ENCODE measurements around the gene RHBDF2.

RHBDF2 gene

GRCh38 chr17:76501018-76501826 lies at the start of gene RHBDF2:
Gene RHBDF2 (minus strand): TSS chr17:76501423. CDS start chr17:76481524, 19,899 bp downstream.
- no peaks in the 10 kb centered on the region for H3K36me3 ChIP-seq (ENCODE audit: control insufficient read depth in 2 of 2, insufficient read depth in 2 of 2, low read length in 2 of 2)
- peak within 1 kb of the TSS; percentile 61 to 70 for H3K9ac ChIP-seq (ENCODE audit: low read depth in 1 of 2, low read length in 2 of 2)
- peaks cover 29 to 42% of the 10 kb centered on the region in 2 donors for H3K4me1 ChIP-seq (ENCODE audit: control insufficient read depth in 2 of 2, insufficient read depth in 2 of 2, low read length in 2 of 2)
- H3K4me3 ChIP-seq (ENCODE audit: low read length in 2 of 2) = peak within 1 kb of the TSS; percentile 72 to 80
- no peaks in the 10 kb centered on the region for H3K27me3 ChIP-seq (ENCODE audit: control insufficient read depth in 2 of 2, insufficient read depth in 2 of 2, low read length in 2 of 2)
- H3K27ac ChIP-seq (ENCODE audit: low read depth in 2 of 2, low read length in 2 of 2) = peak within 1 kb of the TSS; percentile 63 to 76
- no peaks in the 10 kb centered on the region for H3K9me3 ChIP-seq (ENCODE audit: control insufficient read depth in 2 of 2, low read length in 2 of 2)

- no peaks in the 10 kb centered on the region for H3K9me3 ChIP-seq (ENCODE audit: control insufficient read depth in 2 of 2, low read length in 2 of 2)
- peaks cover 0 to 29% of the 10 kb centered on the region in 2 donors for H3K27me3 ChIP-seq (ENCODE audit: control insufficient read depth in 2 of 2, insufficient read depth in 2 of 2, low read length in 2 of 2)
- H3K9ac ChIP-seq (ENCODE audit: low read depth in 1 of 2, low read length in 2 of 2) = no peak overlapping the region
- no peak overlapping the region for H3K27ac ChIP-seq (ENCODE audit: low read depth in 2 of 2, low read length in 2 of 2)
- H3K36me3 ChIP-seq (ENCODE audit: control insufficient read depth in 2 of 2, insufficient read depth in 2 of 2, low read length in 2 of 2) = no peaks in the 10 kb centered on the region
- no peak overlapping the region for H3K4me3 ChIP-seq (ENCODE audit: low read length in 2 of 2)
- H3K4me1 ChIP-seq (ENCODE audit: control insufficient read depth in 2 of 2, insufficient read depth in 2 of 2, low read length in 2 of 2) = peaks cover 7 to 16% of the 10 kb centered on the region in 2 donors
Observed at GRCh38 chr17:76549539-76549938, 48.3 kb upstream of the RHBDF2 start.

- no peaks in the 10 kb centered on the region for H3K36me3 ChIP-seq (ENCODE audit: control insufficient read depth in 2 of 2, insufficient read depth in 2 of 2, low read length in 2 of 2)
- H3K4me3 ChIP-seq (ENCODE audit: low read length in 2 of 2) = no peak overlapping the region
- no peaks in the 10 kb centered on the region for H3K9me3 ChIP-seq (ENCODE audit: control insufficient read depth in 2 of 2, low read length in 2 of 2)
- H3K27me3 ChIP-seq (ENCODE audit: control insufficient read depth in 2 of 2, insufficient read depth in 2 of 2, low read length in 2 of 2) = peaks cover 0 to 33% of the 10 kb centered on the region in 2 donors
- no peak overlapping the region for H3K9ac ChIP-seq (ENCODE audit: low read depth in 1 of 2, low read length in 2 of 2)
- H3K27ac ChIP-seq (ENCODE audit: low read depth in 2 of 2, low read length in 2 of 2) = no peak overlapping the region
- peaks cover 8 to 18% of the 10 kb centered on the region in 2 donors for H3K4me1 ChIP-seq (ENCODE audit: control insufficient read depth in 2 of 2, insufficient read depth in 2 of 2, low read length in 2 of 2)
Observed at GRCh38 chr17:76549215-76549518, 47.9 kb upstream of the RHBDF2 start.

- no peak overlapping the region for H3K9ac ChIP-seq (ENCODE audit: low read depth in 1 of 2, low read length in 2 of 2)
- no peak overlapping the region for H3K27ac ChIP-seq (ENCODE audit: low read depth in 2 of 2, low read length in 2 of 2)
Observed at GRCh38 chr17:76548378-76549214, 47.4 kb upstream of the RHBDF2 start.

GRCh38 chr17:76547642-76548202 lies 46.5 kb upstream of the RHBDF2 start:
- Histone ChIP-seq H3K4me1 (ENCODE audit: control insufficient read depth in 2 of 2, insufficient read depth in 2 of 2, low read length in 2 of 2) (peaks cover 8 to 18% of the 10 kb centered on the region in 2 donors), H3K9me3 (ENCODE audit: control insufficient read depth in 2 of 2, low read length in 2 of 2) (no peaks in the 10 kb centered on the region), H3K27me3 (ENCODE audit: control insufficient read depth in 2 of 2, insufficient read depth in 2 of 2, low read length in 2 of 2) (peaks cover 3 to 39% of the 10 kb centered on the region in 2 donors), H3K9ac (ENCODE audit: low read depth in 1 of 2, low read length in 2 of 2) (no peak overlapping the region), H3K4me3 (ENCODE audit: low read length in 2 of 2) (no peak overlapping the region), H3K36me3 (ENCODE audit: control insufficient read depth in 2 of 2, insufficient read depth in 2 of 2, low read length in 2 of 2) (no peaks in the 10 kb centered on the region), H3K27ac (ENCODE audit: low read depth in 2 of 2, low read length in 2 of 2) (no peak overlapping the region)

More at GRCh38 chr17:76548378-76549214, 47.4 kb upstream of the RHBDF2 start:
- H3K9me3 ChIP-seq (ENCODE audit: control insufficient read depth in 2 of 2, low read length in 2 of 2) = no peaks in the 10 kb centered on the region
- H3K36me3 ChIP-seq (ENCODE audit: control insufficient read depth in 2 of 2, insufficient read depth in 2 of 2, low read length in 2 of 2) = no peaks in the 10 kb centered on the region
- no peak overlapping the region for H3K4me3 ChIP-seq (ENCODE audit: low read length in 2 of 2)
- peaks cover 8 to 18% of the 10 kb centered on the region in 2 donors for H3K4me1 ChIP-seq (ENCODE audit: control insufficient read depth in 2 of 2, insufficient read depth in 2 of 2, low read length in 2 of 2)
- peaks cover 2 to 37% of the 10 kb centered on the region in 2 donors for H3K27me3 ChIP-seq (ENCODE audit: control insufficient read depth in 2 of 2, insufficient read depth in 2 of 2, low read length in 2 of 2)

- Histone ChIP-seq H3K9ac (ENCODE audit: low read depth in 1 of 2, low read length in 2 of 2) (peak overlapping the region in 1 of 2 donors; percentile 7), H3K36me3 (ENCODE audit: control insufficient read depth in 2 of 2, insufficient read depth in 2 of 2, low read length in 2 of 2) (no peaks in the 10 kb centered on the region), H3K4me1 (ENCODE audit: control insufficient read depth in 2 of 2, insufficient read depth in 2 of 2, low read length in 2 of 2) (peaks cover 8 to 18% of the 10 kb centered on the region in 2 donors), H3K4me3 (ENCODE audit: low read length in 2 of 2) (no peak overlapping the region), H3K27me3 (ENCODE audit: control insufficient read depth in 2 of 2, insufficient read depth in 2 of 2, low read length in 2 of 2) (peaks cover 3 to 39% of the 10 kb centered on the region in 2 donors), H3K9me3 (ENCODE audit: control insufficient read depth in 2 of 2, low read length in 2 of 2) (no peaks in the 10 kb centered on the region), H3K27ac (ENCODE audit: low read depth in 2 of 2, low read length in 2 of 2) (no peak overlapping the region)
Observed at GRCh38 chr17:76547183-76547641, 46.0 kb upstream of the RHBDF2 start.

- H3K4me3 ChIP-seq (ENCODE audit: low read length in 2 of 2) = no peak overlapping the region
- no peak overlapping the region for H3K27ac ChIP-seq (ENCODE audit: low read depth in 2 of 2, low read length in 2 of 2)
Observed at GRCh38 chr17:76546556-76547182, 45.4 kb upstream of the RHBDF2 start.

GRCh38 chr17:76545918-76546555 lies 44.8 kb upstream of the RHBDF2 start:
- Histone ChIP-seq H3K9ac (ENCODE audit: low read depth in 1 of 2, low read length in 2 of 2) (no peak overlapping the region), H3K4me3 (ENCODE audit: low read length in 2 of 2) (no peak overlapping the region), H3K27ac (ENCODE audit: low read depth in 2 of 2, low read length in 2 of 2) (no peak overlapping the region), H3K4me1 (ENCODE audit: control insufficient read depth in 2 of 2, insufficient read depth in 2 of 2, low read length in 2 of 2) (peaks cover 8 to 18% of the 10 kb centered on the region in 2 donors), H3K9me3 (ENCODE audit: control insufficient read depth in 2 of 2, low read length in 2 of 2) (no peaks in the 10 kb centered on the region), H3K36me3 (ENCODE audit: control insufficient read depth in 2 of 2, insufficient read depth in 2 of 2, low read length in 2 of 2) (no peaks in the 10 kb centered on the region), H3K27me3 (ENCODE audit: control insufficient read depth in 2 of 2, insufficient read depth in 2 of 2, low read length in 2 of 2) (peaks cover 3 to 39% of the 10 kb centered on the region in 2 donors)

More at GRCh38 chr17:76546556-76547182, 45.4 kb upstream of the RHBDF2 start:
- peak overlapping the region in 1 of 2 donors; percentile 7 for H3K9ac ChIP-seq (ENCODE audit: low read depth in 1 of 2, low read length in 2 of 2)
- peaks cover 3 to 39% of the 10 kb centered on the region in 2 donors for H3K27me3 ChIP-seq (ENCODE audit: control insufficient read depth in 2 of 2, insufficient read depth in 2 of 2, low read length in 2 of 2)
- peaks cover 8 to 18% of the 10 kb centered on the region in 2 donors for H3K4me1 ChIP-seq (ENCODE audit: control insufficient read depth in 2 of 2, insufficient read depth in 2 of 2, low read length in 2 of 2)
- H3K36me3 ChIP-seq (ENCODE audit: control insufficient read depth in 2 of 2, insufficient read depth in 2 of 2, low read length in 2 of 2) = no peaks in the 10 kb centered on the region
- H3K9me3 ChIP-seq (ENCODE audit: control insufficient read depth in 2 of 2, low read length in 2 of 2) = no peaks in the 10 kb centered on the region

- Histone ChIP-seq H3K36me3 (ENCODE audit: control insufficient read depth in 2 of 2, insufficient read depth in 2 of 2, low read length in 2 of 2) (no peaks in the 10 kb centered on the region), H3K4me3 (ENCODE audit: low read length in 2 of 2) (no peak overlapping the region), H3K27ac (ENCODE audit: low read depth in 2 of 2, low read length in 2 of 2) (no peak overlapping the region), H3K27me3 (ENCODE audit: control insufficient read depth in 2 of 2, insufficient read depth in 2 of 2, low read length in 2 of 2) (peaks cover 3 to 35% of the 10 kb centered on the region in 2 donors), H3K4me1 (ENCODE audit: control insufficient read depth in 2 of 2, insufficient read depth in 2 of 2, low read length in 2 of 2) (peaks cover 14 to 24% of the 10 kb centered on the region in 2 donors), H3K9ac (ENCODE audit: low read depth in 1 of 2, low read length in 2 of 2) (no peak overlapping the region), H3K9me3 (ENCODE audit: control insufficient read depth in 2 of 2, low read length in 2 of 2) (no peaks in the 10 kb centered on the region)
Observed at GRCh38 chr17:76544546-76545365, 43.5 kb upstream of the RHBDF2 start.
